ENCODE data around the gene LRRC4.

LRRC4 gene

DNA sequence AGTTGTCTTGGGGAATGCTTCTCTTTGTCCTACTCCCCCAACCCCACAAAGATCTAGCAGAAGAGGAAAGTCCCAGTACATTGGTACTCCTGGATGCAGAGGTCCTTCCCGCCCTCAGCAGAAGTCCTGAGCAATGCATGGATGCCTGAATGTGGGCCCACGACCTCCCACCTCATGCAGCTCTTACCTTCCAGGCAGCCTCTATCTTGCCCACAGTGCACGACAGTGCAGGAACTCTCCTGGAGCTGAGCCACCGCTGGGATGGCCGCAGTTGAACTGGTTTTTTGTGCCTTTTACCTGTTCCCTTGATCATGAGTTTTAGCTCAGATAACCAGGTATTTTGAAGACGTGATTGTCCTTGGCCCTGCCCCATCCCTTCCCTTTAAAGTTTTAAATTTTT, 37.9 kb downstream of the LRRC4 start:
- in situ Hi-C loops (cut with MboI; ENCODE audit: low pct_unique_long_range_greater_than_20kb, low sequenced_read_pairs): no loop called here
- DNase-seq: no peak

DNA sequence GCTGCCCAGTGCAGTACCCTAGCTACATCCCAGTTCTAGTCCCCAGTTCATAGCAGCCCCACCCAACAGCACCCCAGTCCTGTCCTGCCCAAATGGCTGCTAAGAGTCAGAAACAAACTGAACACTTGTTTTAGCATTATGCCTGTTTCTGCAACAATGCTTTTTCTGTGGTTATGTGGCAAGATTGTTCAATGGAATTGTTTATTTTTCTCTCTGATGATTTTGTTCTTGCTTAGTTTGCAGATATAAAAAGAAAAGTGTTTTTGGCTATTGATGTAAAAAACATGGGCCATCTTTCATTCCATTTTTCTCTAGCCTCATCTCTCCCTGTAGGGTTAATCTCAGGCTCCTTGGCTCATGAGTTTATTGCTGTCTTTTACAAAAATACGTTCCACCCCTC, 42.5 kb downstream of the LRRC4 start:
- DNase-seq: no peak
- in situ Hi-C loops (cut with MboI; ENCODE audit: low pct_unique_long_range_greater_than_20kb, low sequenced_read_pairs): no loop called here

DNA sequence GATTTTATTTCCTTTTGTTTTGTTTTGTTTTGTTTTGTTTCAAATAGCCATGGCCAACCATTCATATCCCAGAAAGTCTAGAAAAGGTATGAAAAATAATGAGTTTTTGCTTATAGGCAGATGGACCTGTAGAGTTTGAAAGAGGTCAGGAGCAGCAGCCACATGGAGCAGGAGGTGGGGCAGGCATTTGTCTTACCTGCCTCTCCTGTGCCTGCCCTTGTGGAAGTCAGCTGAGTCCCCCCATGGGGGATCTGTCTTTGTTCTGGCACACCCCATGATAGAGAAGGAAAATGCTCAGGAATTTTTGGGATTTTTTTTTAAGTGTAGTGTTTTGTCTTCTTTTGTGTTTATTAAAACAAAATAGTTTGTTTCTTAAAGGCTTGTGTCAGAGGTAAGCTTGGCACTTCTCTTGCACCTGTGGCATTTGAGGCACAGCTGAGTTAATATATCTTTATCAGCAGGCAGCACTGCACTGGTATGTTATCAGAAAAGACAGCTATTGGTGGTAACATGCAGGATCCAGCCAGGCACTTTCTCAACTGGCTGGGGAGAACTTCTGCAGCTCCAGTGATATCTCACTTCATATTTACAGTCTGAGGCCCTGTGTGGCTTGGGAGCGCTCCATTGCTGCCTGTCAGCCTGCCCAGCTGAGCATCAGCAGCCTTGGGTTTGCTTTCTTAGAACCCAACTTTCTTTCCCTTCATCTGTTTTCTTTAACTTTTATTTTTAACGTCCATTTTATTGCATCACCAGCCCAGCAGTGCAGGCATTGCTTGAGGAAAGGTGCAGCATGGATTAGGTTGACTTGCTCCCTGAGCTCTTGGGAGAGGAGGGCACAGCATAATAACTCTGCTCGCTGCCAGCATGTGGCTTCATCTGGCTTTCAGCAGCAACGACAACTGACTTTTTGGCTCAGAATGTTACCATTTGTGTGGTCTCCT, 44.4 kb downstream of the LRRC4 start:
- no peak for DNase-seq
- in situ Hi-C loops (cut with MboI; ENCODE audit: low pct_unique_long_range_greater_than_20kb, low sequenced_read_pairs): no loop called here

DNA sequence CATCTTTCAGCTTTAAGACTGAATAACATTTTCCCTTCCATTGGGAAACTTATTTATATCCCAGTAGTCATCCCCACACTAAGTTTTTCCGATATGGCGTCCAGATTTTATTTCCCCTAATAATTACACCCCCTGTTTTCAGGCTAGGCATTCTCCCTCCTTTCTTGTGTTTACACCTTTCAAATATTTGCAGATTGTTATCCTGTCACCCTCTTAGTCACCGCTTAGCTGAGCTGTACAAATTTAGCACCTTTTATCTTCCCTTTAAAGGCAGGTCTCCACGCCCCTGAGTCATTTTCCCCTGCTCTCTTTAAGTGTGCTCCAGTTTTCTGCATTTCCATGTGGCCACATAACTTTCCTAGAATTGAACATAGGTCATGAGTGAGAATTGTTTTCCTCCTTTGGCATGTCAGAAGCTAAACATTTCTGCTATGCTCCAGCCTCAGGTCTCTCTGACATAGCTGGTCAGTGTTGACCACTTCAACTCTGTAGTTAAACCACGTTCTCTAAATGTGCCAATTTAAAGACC, 47.4 kb downstream of the LRRC4 start:
- no peak for DNase-seq
- in situ Hi-C loops (cut with MboI; ENCODE audit: low pct_unique_long_range_greater_than_20kb, low sequenced_read_pairs): no loop called here

DNA sequence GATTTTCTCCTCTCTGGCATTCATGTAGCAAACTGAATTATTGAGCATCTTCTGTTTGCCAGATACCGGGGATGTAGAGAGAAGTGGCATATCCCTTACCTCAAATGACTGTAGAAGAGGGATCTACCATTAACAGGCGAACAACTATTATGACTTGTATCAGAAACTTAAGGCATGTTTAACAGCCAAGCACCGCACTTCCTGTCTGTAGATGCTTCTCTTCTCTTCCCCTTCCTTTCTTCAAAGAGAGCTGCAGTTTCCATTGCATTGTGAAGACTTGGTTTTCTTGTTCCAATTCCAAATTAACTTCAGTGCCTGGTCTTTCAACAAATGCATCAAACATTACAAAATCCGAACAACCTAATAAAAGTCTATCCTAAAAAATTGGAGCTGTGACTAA, 49.3 kb downstream of the LRRC4 start:
- in situ Hi-C loops (cut with MboI; ENCODE audit: low pct_unique_long_range_greater_than_20kb, low sequenced_read_pairs): no loop called here
- no peak for DNase-seq

DNA sequence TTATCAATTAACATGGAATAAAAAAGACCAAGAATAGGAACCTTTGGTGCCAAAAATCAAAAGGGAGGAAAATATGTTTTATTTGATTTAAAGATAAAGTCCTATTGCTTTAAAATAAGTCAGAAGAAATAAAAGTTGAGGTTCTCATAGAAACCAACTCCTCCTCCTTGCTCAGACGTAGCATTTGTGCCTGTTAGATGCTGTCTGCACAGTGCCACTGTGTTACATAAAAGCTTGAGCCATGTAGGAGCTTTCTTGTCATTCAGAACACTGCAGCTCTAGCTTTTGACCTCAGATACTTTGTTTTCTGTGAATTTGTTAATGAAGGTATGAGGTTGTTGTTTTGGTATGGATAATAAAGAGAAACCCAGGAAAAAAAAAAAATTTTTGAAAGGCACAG, 50.3 kb downstream of the LRRC4 start:
- in situ Hi-C loops (cut with MboI; ENCODE audit: low pct_unique_long_range_greater_than_20kb, low sequenced_read_pairs): no loop called here
- no peak for DNase-seq

DNA sequence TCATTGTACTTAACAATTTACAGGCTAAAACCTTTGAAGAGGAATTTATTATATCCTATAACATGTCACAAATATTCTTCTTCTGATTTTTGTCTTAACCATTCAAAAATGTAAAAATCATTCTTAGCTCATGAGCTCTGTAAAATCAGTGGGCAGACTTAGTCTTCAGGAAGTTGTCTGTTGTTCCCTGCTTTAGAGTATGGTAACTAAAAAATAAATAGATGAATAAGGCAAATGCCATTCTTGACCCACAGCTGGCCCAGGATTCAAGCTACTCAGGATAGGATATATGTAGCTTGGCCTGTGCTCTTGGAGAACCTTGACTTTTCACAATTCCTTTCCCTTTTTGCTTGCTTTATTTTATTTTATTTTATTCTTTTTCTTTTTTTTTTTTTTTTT, 51.5 kb downstream of the LRRC4 start:
- no peak for DNase-seq
- in situ Hi-C loops (cut with MboI; ENCODE audit: low pct_unique_long_range_greater_than_20kb, low sequenced_read_pairs): no loop called here

DNA sequence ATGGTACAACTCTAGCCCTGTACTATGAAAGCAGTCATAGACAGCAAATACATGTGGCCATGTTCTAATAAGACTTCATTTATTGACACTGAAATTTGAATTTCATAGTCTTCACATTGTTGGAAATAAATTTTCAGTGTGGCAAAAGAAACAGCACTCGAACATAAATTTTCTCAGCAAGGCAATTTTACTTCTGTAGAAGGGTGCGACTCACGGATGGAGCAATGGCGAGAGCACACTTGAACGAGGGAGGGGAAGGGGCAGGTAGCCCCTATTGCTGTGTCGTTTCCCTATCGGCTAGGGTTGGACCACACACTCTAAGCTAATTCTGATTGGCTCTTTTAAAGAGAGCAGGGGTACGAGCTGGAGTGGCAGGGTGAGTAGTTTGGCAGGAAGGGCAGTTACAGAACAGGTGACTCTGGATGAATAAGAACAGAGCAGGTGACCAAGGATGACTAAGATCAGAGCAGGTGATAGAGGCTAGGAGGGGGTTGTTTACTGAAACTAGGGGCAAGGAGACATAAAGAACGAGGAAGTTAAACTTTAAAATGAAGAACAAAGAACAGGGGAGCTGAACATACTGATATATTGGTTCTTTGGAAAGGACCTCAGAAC, 52.0 kb downstream of the LRRC4 start:
- in situ Hi-C loops (cut with MboI; ENCODE audit: low pct_unique_long_range_greater_than_20kb, low sequenced_read_pairs): no loop called here
- no peak for DNase-seq

DNA sequence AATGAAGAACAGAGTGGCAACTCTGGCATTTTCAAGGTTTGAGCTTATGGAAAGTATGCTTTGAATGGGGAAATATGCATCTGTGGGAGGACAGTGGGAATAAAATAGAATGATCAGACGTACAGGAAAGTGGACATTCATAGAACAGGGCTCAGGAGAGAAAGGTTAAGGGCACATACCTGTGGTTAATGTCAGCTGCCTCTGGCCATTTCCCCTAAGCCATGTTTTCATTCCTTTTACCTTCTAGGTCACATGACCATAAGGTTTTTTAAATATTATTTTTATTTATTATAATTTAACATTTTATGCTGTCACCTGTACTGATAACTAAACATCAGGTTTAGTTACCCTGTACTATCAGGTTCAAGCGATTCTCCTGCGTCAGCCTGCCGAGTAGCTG, 52.8 kb downstream of the LRRC4 start:
- in situ Hi-C loops (cut with MboI; ENCODE audit: low pct_unique_long_range_greater_than_20kb, low sequenced_read_pairs): no loop called here
- no peak for DNase-seq
